HG02884 (cell line): ENCODE measurements around the gene TCF15.
"Not testable (repeated sequence)": the region's sequence is repeated elsewhere in the genome, so short reads cannot be mapped to it uniquely, and the experiment has no call there.

ENCODE experiments used
- ATAC-seq: cut with Tn5 transposase; IDR thresholded peaks from one replicate; pipeline ENCODE4 v1.9.1; 2021; ENCODE audit warnings: mild to moderate bottlenecking, moderate library complexity; ENCODE audit not compliant: unreplicated experiment

TCF15 gene

DNA sequence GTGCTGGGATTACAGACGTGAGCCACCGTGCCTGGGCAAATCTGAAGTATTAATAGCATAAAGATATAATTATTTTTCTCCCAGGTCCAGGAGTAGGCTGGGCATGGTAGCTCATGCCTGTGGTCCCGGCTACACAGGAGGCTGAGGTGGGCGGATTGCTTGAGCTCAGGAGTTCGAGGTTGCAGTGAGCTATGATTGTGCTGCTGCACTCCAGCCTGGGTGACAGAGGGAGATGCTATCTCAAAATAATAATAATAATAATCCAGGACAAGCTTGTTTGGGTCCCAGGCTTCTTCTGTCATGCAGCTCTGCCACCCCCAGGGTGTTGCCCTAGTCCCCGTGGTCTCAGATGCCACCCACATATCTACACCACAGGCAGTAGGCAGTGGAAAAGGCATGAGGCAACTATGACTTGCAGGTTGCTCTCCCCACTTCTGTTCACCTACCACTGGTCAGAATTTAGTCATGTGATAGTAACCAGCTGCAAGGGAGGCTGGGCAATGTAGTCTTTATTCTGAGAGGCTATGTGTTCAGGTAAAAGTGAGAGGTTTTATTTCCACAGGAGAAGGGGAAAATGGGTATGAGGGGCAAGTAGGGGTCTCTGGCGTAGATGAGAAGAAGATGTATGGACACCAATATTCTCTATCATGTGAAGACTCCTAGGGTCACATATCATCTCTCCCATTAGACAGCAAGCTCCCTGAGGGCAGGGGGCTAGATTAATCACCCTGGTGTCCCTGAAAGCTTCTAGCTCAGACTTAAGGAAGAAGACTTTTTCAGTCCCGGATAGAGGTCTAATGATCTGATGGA is 25.7 kb downstream of the TCF15 start:
- ATAC-seq = no peak

- ATAC-seq = no peak
These were observed 27.9 kb downstream of the TCF15 start for GRCh38 chr20:582204-582603.

- ATAC-seq = not testable (repeated sequence)
These were observed 31.0 kb downstream of the TCF15 start for GRCh38 chr20:578940-579690.

DNA sequence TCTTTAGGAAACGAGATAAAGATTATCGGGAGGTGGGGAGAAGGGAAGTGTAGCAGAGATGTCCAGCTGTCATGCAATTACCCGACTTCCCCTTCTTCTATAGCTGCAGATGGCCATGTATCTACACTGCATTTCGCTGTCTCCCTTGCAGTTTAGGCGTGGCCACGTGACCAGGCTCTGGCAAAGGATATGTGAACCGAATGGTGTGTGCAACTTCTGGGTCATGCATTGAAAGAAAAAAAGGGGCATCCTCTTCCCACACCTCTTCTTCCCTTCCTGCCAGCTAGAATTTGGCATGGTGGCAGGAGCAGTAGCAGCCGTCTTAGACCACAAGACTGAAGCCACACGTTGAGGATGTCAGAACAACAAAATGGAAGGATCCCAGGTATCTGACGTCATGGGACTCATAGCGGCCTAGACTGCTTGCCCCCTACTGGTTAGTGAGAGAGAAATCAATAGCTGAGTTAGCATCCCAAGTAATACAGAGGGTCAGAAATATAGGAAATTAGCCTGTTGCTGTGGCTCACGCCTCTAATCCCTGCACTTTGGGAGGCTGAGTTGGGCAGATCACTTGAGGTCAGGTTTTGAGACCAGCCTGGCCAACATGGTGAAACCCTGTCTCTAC is 32.8 kb downstream of the TCF15 start:
- ATAC-seq = no peak

- no peak for ATAC-seq
These were observed 34.0 kb downstream of the TCF15 start for GRCh38 chr20:576156-576555.

GRCh38 chr20:575230-575629 is 34.9 kb downstream of the TCF15 start:
- ATAC-seq = no peak

- no peak for ATAC-seq
These were observed 35.7 kb downstream of the TCF15 start for GRCh38 chr20:574297-574942.

DNA sequence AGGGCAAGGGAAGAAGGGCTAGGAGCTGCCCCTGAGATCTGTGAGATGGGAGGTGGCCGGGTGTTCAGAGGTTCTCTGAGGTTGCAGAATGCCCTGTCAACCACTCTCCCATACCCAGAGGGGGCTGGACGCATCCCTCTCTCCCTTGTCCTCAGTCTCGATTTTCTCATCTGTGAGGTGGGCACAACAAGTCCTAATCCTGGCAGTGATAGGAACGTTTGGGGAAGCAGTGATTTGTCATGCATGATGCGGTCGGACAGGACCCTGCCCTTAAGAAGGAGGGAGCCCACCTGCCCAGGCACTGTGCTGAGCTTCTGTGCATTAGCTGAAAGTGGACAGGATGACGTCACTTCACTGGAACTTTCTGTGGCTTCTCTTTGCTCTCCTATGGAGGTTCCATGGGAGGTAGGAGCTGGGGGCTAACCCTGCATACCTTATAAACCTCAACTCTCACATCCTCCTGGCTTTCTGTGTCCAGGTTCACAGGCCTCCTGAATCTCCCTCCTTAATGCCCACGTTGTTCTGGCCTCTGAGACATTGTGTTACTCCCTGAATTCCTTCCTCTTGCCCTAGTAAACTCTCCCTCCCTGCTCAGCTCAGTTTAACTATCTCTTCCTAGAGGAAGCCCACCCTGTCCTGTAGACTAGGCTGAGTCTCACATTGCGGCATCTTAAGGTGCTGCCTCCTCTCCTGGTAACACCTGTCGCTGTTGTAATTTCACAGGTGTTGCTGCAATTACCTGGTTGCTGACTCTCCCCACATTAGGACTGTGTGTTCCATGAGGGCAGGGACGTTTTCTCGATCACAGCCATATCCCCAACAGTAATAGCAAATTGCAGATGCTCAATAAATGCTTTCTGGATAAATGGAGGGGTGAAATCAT is 36.5 kb downstream of the TCF15 start:
- no peak for ATAC-seq

DNA sequence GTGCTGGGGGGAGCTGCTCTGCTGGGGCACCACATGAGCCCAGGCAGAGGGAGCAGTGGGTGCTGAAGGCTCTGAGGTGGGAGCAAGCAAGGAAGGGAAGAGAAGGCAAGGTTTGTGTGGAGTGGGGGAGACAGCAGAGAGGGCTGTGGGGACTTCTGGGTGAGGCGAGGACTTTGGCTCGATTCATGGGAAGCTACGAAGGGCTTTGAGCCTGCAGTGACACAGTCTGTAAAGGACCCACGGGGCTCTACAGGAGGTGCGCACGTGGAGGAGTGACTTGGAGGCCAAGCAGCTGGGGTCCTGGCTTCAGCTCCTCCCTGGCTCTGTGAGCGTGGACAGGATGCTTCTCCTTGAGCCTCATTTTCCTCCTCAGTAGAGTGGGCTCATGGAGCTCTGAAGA is 37.4 kb downstream of the TCF15 start:
- ATAC-seq = no peak

DNA sequence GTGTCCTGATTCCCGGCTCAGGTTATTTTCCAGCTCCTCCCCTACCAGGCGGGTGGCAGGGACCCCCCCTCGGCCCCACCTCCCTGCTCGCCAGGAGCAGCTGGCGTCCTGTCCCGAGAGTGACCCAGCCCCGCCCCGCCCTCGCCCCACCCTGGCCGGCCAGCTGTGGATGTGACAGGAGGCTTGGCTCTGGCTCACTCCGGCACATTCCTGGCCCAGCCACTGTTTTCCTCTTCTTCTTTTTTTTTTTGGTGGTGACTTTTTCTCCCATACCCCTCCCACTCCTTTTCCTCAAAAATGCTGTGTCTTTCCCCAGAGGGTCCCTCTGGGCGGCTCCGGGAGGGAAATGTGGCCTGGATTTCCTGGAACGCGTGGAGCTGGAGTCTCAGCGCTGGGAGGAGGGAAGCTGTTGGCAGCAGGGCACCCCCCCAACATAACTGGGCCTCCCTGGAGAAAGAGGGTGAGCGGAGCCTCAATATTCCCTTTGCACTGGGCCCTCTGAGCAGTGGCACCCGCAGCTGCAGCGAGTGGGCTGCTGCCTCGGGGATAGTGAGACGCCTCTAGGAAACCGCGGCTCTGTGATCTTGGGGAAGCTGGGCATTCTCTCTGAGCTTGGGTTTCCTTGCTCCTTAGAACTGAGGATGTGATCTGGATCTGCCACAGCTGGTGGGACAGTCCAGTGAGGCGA is 38.2 kb downstream of the TCF15 start:
- ATAC-seq = no peak

DNA sequence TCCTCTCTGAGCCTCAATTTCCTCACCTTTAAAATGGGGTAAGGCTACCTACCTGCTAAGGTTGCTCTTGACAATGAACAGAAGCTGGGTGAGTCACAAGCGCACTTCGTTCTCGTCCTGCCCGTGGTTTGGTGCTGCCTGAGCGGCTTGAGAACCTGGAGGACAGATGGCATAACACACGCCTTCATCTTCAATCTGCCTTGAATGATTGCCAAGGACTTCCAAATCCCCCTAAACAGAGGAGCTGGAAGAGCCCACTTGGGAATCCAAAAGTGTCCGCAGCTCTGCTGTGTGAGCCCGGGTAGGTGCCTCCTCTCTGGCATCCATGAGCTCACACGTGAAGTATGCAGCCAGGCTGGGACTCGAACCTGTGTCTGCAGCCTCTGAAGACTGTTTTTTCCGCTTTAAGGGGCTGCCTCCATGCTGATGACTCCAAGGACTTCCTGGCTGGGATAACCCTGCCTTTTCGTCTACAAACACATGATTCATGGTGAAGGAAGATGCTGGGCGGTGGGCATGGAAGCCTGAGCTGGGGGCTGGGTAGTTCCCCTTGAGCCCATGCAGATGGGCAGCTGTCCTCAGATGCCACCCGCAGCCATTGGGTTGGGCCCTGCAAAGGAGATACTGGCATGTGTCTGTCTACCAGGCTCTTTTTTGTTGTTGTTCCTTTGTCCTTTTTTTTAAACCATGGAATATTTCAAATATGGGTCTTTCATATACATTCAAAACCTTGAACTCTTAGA is 41.3 kb downstream of the TCF15 start:
- no peak for ATAC-seq

DNA sequence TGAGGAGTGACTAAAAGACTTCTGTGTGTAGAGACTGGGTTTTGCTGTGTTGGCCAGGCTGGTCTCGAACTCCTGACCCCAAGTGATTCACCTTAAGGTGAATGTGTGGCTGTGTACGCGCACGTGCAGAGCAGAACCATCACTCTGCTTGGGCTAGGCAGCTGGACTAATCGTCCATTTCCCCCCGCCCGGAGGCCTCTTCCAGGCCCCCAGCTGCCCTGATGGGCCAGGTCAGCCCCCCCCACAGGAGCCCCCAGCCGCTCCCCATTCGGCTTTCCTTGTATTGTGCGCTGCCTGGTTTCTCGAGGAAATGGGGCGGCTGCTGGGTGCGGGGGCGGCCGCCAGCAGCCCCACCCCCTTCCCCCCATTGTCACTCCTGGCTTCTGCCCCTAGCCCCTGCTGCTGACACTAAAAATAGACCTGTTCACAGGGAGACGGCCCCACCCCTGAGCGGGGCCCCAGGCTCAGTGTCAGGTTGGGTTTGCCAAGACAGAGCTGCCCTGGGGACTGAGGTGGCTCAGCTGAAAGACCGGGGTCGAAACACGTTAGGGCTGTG is 41.9 kb downstream of the TCF15 start:
- ATAC-seq = no peak

GRCh38 chr20:564192-564591 is 45.9 kb downstream of the TCF15 start:
- ATAC-seq = no peak

GRCh38 chr20:563187-563586 is 46.9 kb downstream of the TCF15 start:
- ATAC-seq = no peak

DNA sequence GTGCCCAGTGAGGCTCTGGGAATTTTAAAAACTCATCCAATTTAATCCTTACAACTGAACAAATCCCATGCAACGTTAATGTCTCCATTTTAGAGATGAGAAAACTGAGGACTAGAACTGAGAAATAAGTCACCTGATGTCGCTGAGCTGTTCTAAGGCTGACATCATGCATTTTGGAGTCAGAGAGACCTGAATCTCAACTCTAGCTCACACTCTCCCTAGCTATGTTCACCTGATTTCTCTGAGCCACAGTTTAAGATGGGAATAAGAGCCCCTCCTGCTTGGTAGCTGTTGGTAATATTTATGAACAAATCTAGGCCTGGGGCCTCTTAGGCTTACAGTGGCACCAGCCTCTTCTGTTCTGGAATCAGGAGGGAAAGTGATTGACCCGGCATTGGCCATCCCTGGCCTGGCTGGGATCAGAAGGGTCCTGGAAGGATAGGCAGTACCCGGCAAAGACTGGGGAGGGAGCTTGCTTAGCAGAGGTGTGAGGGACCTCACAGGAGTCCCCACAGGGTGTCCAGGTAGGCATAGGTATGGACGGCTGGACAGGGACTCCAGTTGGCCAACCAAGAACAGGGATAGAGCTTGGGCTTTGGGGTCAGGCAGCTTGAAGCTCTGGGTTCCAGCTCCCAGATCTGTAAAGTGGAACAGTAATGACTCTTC is 47.7 kb downstream of the TCF15 start:
- ATAC-seq = no peak

DNA sequence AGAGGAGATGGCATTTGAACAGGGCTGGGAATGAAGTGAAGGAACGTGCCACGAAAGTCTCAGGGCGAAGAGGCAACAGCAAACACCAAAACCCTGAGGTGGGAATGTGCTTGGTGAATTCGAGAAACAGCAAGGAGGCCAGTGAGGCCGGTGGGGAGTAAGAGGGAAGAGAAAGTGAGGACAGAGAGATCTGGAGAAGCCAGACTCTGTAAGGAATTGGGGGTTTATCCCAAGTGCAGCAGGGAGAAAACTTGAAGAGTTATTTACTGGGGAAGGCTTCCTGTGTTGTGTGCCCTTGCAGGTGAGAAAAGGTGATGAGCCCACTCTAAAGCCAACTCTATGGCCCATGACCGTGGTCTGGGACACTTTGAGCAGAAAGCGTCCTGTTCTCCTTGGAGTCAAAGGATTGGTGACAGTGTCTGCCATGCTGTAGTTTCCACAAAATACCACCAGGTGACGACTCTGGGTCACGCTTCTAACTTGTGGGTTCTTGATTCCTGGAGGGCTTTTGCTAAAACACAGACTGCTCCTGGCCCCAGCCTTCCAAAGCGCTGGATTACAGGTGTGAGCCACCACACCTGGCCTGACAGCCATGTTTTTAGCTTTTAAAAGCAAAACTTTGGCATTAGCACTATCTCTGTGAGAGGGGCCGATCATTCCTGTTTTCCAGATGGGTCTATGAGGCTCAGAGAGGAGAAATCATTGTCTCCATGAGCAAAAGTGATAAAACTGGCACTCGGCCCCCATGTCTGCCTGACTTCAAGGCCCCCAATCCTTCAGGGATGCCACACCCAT is 48.5 kb downstream of the TCF15 start:
- no peak for ATAC-seq

- no peak for ATAC-seq
These were observed 49.4 kb downstream of the TCF15 start for GRCh38 chr20:560680-561079.
